Rectal smooth muscle tissue (tissue), 1 donor: ENCODE results near the gene SLC25A51.
A peak's percentile ranks its signal among the peaks of the same experiment; 100 is the strongest.

Experiments
- H3K27ac ChIP-seq: one replicate; pipeline ENCODE4 v1.7.0; 2013; ENCODE audit warnings: low read depth, low read length, inconsistent platforms
- H3K27me3 ChIP-seq: one replicate; pipeline ENCODE4 v1.7.0; 2013; ENCODE audit warnings: low read length; ENCODE audit not compliant: control insufficient read depth, insufficient read depth
- H3K36me3 ChIP-seq: one replicate; pipeline ENCODE4 v1.7.0; 2013; ENCODE audit warnings: low read length; ENCODE audit not compliant: control insufficient read depth, insufficient read depth
- H3K4me1 ChIP-seq: one replicate; pipeline ENCODE4 v1.7.0; 2013; ENCODE audit warnings: low read length; ENCODE audit not compliant: control insufficient read depth, insufficient read depth
- H3K4me3 ChIP-seq: one replicate; pipeline ENCODE4 v1.7.0; 2013; ENCODE audit warnings: low read length
- H3K9ac ChIP-seq: one replicate; pipeline ENCODE4 v1.7.0; 2013; ENCODE audit warnings: low read length

Gene SLC25A51

GRCh38 chr9:37922363-37923117 is 18.6 kb upstream of the SLC25A51 start:
- Histone ChIP-seq H3K4me3 (no peak overlapping the region), H3K36me3 (peaks cover 3% of the 10 kb centered on the region), H3K9ac (no peak overlapping the region), H3K4me1 (no peaks in the 10 kb centered on the region), H3K27ac (no peak overlapping the region), H3K27me3 (no peaks in the 10 kb centered on the region)

GRCh38 chr9:37921546-37922300 is 17.8 kb upstream of the SLC25A51 start:
- H3K4me1 ChIP-seq, result no peaks in the 10 kb centered on the region
- H3K9ac ChIP-seq, result no peak overlapping the region
- H3K27me3 ChIP-seq, result no peaks in the 10 kb centered on the region
- no peak overlapping the region for H3K4me3 ChIP-seq
- H3K27ac ChIP-seq, result no peak overlapping the region
- H3K36me3 ChIP-seq, result peaks cover 4% of the 10 kb centered on the region

- no peak overlapping the region for H3K4me3 ChIP-seq
- no peaks in the 10 kb centered on the region for H3K4me1 ChIP-seq
- H3K27ac ChIP-seq, result no peak overlapping the region
- H3K36me3 ChIP-seq, result peaks cover 4% of the 10 kb centered on the region
- no peak overlapping the region for H3K9ac ChIP-seq
- H3K27me3 ChIP-seq, result no peaks in the 10 kb centered on the region
These were observed 17.2 kb upstream of the SLC25A51 start for GRCh38 chr9:37921168-37921510.

- Histone ChIP-seq H3K4me3 (no peak overlapping the region), H3K4me1 (no peaks in the 10 kb centered on the region), H3K9ac (no peak overlapping the region), H3K27ac (no peak overlapping the region), H3K36me3 (peaks cover 4% of the 10 kb centered on the region), H3K27me3 (no peaks in the 10 kb centered on the region)
These were observed 16.7 kb upstream of the SLC25A51 start for GRCh38 chr9:37920471-37921167.

- no peaks in the 10 kb centered on the region for H3K4me1 ChIP-seq
- H3K27ac ChIP-seq, result no peak overlapping the region
- no peaks in the 10 kb centered on the region for H3K27me3 ChIP-seq
- no peak overlapping the region for H3K4me3 ChIP-seq
- H3K36me3 ChIP-seq, result peaks cover 4% of the 10 kb centered on the region
- no peak overlapping the region for H3K9ac ChIP-seq
These were observed 16.0 kb upstream of the SLC25A51 start for GRCh38 chr9:37919956-37920335.

GRCh38 chr9:37919246-37919955 is 15.5 kb upstream of the SLC25A51 start:
- Histone ChIP-seq H3K36me3 (peaks cover 4% of the 10 kb centered on the region), H3K27ac (no peak overlapping the region), H3K4me3 (no peak overlapping the region), H3K27me3 (no peaks in the 10 kb centered on the region), H3K4me1 (no peaks in the 10 kb centered on the region), H3K9ac (no peak overlapping the region)

GRCh38 chr9:37918665-37919170 is 14.8 kb upstream of the SLC25A51 start:
- Histone ChIP-seq H3K9ac (no peak overlapping the region), H3K27me3 (no peaks in the 10 kb centered on the region), H3K36me3 (peaks cover 4% of the 10 kb centered on the region), H3K4me3 (no peak overlapping the region), H3K27ac (no peak overlapping the region), H3K4me1 (no peaks in the 10 kb centered on the region)

- H3K27ac ChIP-seq, result no peak overlapping the region
- no peak overlapping the region for H3K9ac ChIP-seq
- H3K36me3 ChIP-seq, result peaks cover 4% of the 10 kb centered on the region
- no peaks in the 10 kb centered on the region for H3K4me1 ChIP-seq
- H3K27me3 ChIP-seq, result no peaks in the 10 kb centered on the region
- H3K4me3 ChIP-seq, result no peak overlapping the region
These were observed 14.1 kb upstream of the SLC25A51 start for GRCh38 chr9:37917801-37918664.

GRCh38 chr9:37917313-37917731 is 13.4 kb upstream of the SLC25A51 start:
- Histone ChIP-seq H3K36me3 (peaks cover 4% of the 10 kb centered on the region), H3K9ac (no peak overlapping the region), H3K27ac (peak overlapping the region; percentile 30)

GRCh38 chr9:37916471-37917312 is 12.8 kb upstream of the SLC25A51 start:
- peaks cover 4% of the 10 kb centered on the region for H3K36me3 ChIP-seq
- H3K4me3 ChIP-seq, result no peak overlapping the region
- no peaks in the 10 kb centered on the region for H3K4me1 ChIP-seq
- no peak overlapping the region for H3K27ac ChIP-seq
- no peaks in the 10 kb centered on the region for H3K27me3 ChIP-seq
- H3K9ac ChIP-seq, result no peak overlapping the region

More at GRCh38 chr9:37917313-37917731, 13.4 kb upstream of the SLC25A51 start:
- Histone ChIP-seq H3K4me1 (no peaks in the 10 kb centered on the region), H3K27me3 (no peaks in the 10 kb centered on the region), H3K4me3 (no peak overlapping the region)
